Stimulated activated naive B cell treated with anti-CD40 and anti-IgM and Interleukin-4, amounts not matched to agents 10 μg/mL and 1 μg/mL and 100 μg/mL, for 72 hours (primary cell): ENCODE results near the gene STAP2.

Experiments used
- ATAC-seq, 2 donors: fragments of 150-1000 bp; cut with Tn5 transposase; replicated peaks; 2 replicates each; pipeline ENCODE4 v1.10.0; 2021; ENCODE audit warnings: moderate library complexity in 1 of 2
- DNase-seq: peaks from one replicate; pipeline ENCODE4 v3.0.0; 2021
- H3K27ac Mint-ChIP-seq: one replicate; pipeline ENCODE4 v1.8.0; 2022; ENCODE audit warnings: mild to moderate bottlenecking, mixed read lengths
- H3K27me3 Mint-ChIP-seq, 2 donors: one replicate each; pipeline ENCODE4 v1.8.0; 2022; ENCODE audit warnings: mixed read lengths in 2 of 2
- H3K36me3 Mint-ChIP-seq, 2 donors: one replicate each; pipeline ENCODE4 v1.8.0; 2022; ENCODE audit warnings: mixed read lengths in 2 of 2, mild to moderate bottlenecking in 1 of 2
- H3K4me1 Mint-ChIP-seq, 2 donors: one replicate each; pipeline ENCODE4 v1.8.0; 2022; ENCODE audit warnings: mixed read lengths in 2 of 2, mild to moderate bottlenecking in 1 of 2
- H3K4me3 Mint-ChIP-seq, 2 donors: one replicate each; pipeline ENCODE4 v1.8.0; 2022; ENCODE audit warnings: mild to moderate bottlenecking in 2 of 2, mixed read lengths in 2 of 2, moderate library complexity in 1 of 2
- H3K9me3 Mint-ChIP-seq, 2 donors: one replicate each; pipeline ENCODE4 v1.8.0; 2022; ENCODE audit warnings: mixed read lengths in 2 of 2, mild to moderate bottlenecking in 1 of 2

Gene STAP2

GRCh38 chr19:4338441-4339355 lies at the start of gene STAP2:
STAP2 (minus strand) TSS chr19:4338827; CDS start chr19:4338753, 74 bp downstream.
- peak within 1 kb of the TSS; percentile 86 to 91 for H3K4me3 Mint-ChIP-seq
- DNase-seq = no peak
- H3K27ac Mint-ChIP-seq = peak within 1 kb of the TSS; percentile 95
- no peaks in the 10 kb centered on the region for H3K27me3 Mint-ChIP-seq
- peaks cover 25 to 35% of the 10 kb centered on the region in 2 donors for H3K4me1 Mint-ChIP-seq
- peaks cover 11 to 14% of the 10 kb centered on the region in 2 donors for H3K9me3 Mint-ChIP-seq
- peaks cover 8 to 17% of the 10 kb centered on the region in 2 donors for H3K36me3 Mint-ChIP-seq
- no peak for ATAC-seq

- Mint-ChIP-seq H3K36me3 (peaks cover 13 to 39% of the 10 kb centered on the region in 2 donors), H3K4me3 (no peak overlapping the region), H3K27me3 (no peaks in the 10 kb centered on the region), H3K27ac (peak overlapping the region; percentile 69), H3K4me1 (peaks cover 35 to 81% of the 10 kb centered on the region in 2 donors), H3K9me3 (no peaks in the 10 kb centered on the region)
- ATAC-seq (no peak), DNase-seq (no peak)
Measured at GRCh38 chr19:4386041-4386782, 47.6 kb upstream of the STAP2 start.

GRCh38 chr19:4385291-4386040 lies 46.8 kb upstream of the STAP2 start:
- ATAC-seq = no peak
- H3K36me3 Mint-ChIP-seq = peaks cover 13 to 39% of the 10 kb centered on the region in 2 donors
- peaks cover 36 to 81% of the 10 kb centered on the region in 2 donors for H3K4me1 Mint-ChIP-seq
- H3K9me3 Mint-ChIP-seq = no peaks in the 10 kb centered on the region
- H3K27me3 Mint-ChIP-seq = no peaks in the 10 kb centered on the region
- H3K4me3 Mint-ChIP-seq = no peak overlapping the region
- DNase-seq = no peak
- H3K27ac Mint-ChIP-seq = peak overlapping the region; percentile 69

- Mint-ChIP-seq H3K4me3 (peak overlapping the region; percentile 78), H3K4me1 (peaks cover 64 to 88% of the 10 kb centered on the region in 2 donors), H3K36me3 (peaks cover 14 to 22% of the 10 kb centered on the region in 2 donors), H3K9me3 (no peaks in the 10 kb centered on the region), H3K27ac (peak overlapping the region; percentile 95), H3K27me3 (no peaks in the 10 kb centered on the region)
- ATAC-seq (peak; percentile 35 to 42), DNase-seq (no peak)
Measured at GRCh38 chr19:4380254-4380727, 41.7 kb upstream of the STAP2 start.

GRCh38 chr19:4379383-4380253 lies 41.0 kb upstream of the STAP2 start:
- peak; percentile 82 for DNase-seq
- peak; percentile 70 to 75 for ATAC-seq
- Mint-ChIP-seq H3K27me3 (no peaks in the 10 kb centered on the region), H3K4me1 (peaks cover 68 to 92% of the 10 kb centered on the region in 2 donors), H3K4me3 (peak overlapping the region; percentile 78), H3K9me3 (no peaks in the 10 kb centered on the region), H3K36me3 (peaks cover 12 to 22% of the 10 kb centered on the region in 2 donors), H3K27ac (peak overlapping the region; percentile 95)

GRCh38 chr19:4378886-4379285 lies 40.3 kb upstream of the STAP2 start:
- ATAC-seq = no peak

GRCh38 chr19:4376991-4377781 lies 38.6 kb upstream of the STAP2 start:
- DNase-seq (no peak), ATAC-seq (no peak)
- H3K36me3 Mint-ChIP-seq = peaks cover 23 to 29% of the 10 kb centered on the region in 2 donors
- no peaks in the 10 kb centered on the region for H3K9me3 Mint-ChIP-seq
- peak overlapping the region; percentile 97 for H3K27ac Mint-ChIP-seq
- H3K4me1 Mint-ChIP-seq = peaks cover 78 to 99% of the 10 kb centered on the region in 2 donors
- H3K27me3 Mint-ChIP-seq = no peaks in the 10 kb centered on the region
- H3K4me3 Mint-ChIP-seq = peak overlapping the region; percentile 68 to 69

More at GRCh38 chr19:4378886-4379285, 40.3 kb upstream of the STAP2 start:
- H3K27me3 Mint-ChIP-seq = no peaks in the 10 kb centered on the region
- peaks cover 72 to 97% of the 10 kb centered on the region in 2 donors for H3K4me1 Mint-ChIP-seq
- DNase-seq = no peak
- peak overlapping the region; percentile 95 for H3K27ac Mint-ChIP-seq
- no peaks in the 10 kb centered on the region for H3K9me3 Mint-ChIP-seq
- H3K36me3 Mint-ChIP-seq = peaks cover 13 to 24% of the 10 kb centered on the region in 2 donors
- H3K4me3 Mint-ChIP-seq = peak overlapping the region; percentile 78

- peak overlapping the region; percentile 97 for H3K27ac Mint-ChIP-seq
- H3K4me1 Mint-ChIP-seq = peaks cover 80 to 99% of the 10 kb centered on the region in 2 donors
- peak overlapping the region; percentile 68 to 69 for H3K4me3 Mint-ChIP-seq
- H3K27me3 Mint-ChIP-seq = no peaks in the 10 kb centered on the region
- ATAC-seq (no peak), DNase-seq (no peak)
- no peaks in the 10 kb centered on the region for H3K9me3 Mint-ChIP-seq
- H3K36me3 Mint-ChIP-seq = peaks cover 27 to 33% of the 10 kb centered on the region in 2 donors
Measured at GRCh38 chr19:4376671-4376990, 38.0 kb upstream of the STAP2 start.

- peak in 1 of 2 donors; percentile 9 for ATAC-seq
- no peak for DNase-seq
- H3K4me3 Mint-ChIP-seq = peak overlapping the region; percentile 68 to 69
- peaks cover 28 to 36% of the 10 kb centered on the region in 2 donors for H3K36me3 Mint-ChIP-seq
- no peaks in the 10 kb centered on the region for H3K9me3 Mint-ChIP-seq
- peak overlapping the region; percentile 97 for H3K27ac Mint-ChIP-seq
- no peaks in the 10 kb centered on the region for H3K27me3 Mint-ChIP-seq
- H3K4me1 Mint-ChIP-seq = peaks cover 76 to 99% of the 10 kb centered on the region in 2 donors
Measured at GRCh38 chr19:4376028-4376670, 37.5 kb upstream of the STAP2 start.

GRCh38 chr19:4375164-4376027 lies 36.8 kb upstream of the STAP2 start:
- Mint-ChIP-seq H3K4me1 (peaks cover 75 to 99% of the 10 kb centered on the region in 2 donors), H3K36me3 (peaks cover 32 to 40% of the 10 kb centered on the region in 2 donors), H3K9me3 (no peaks in the 10 kb centered on the region), H3K4me3 (peak overlapping the region; percentile 68 to 69), H3K27me3 (no peaks in the 10 kb centered on the region), H3K27ac (peak overlapping the region; percentile 97)
- DNase-seq (peak; percentile 89), ATAC-seq (peak; percentile 72 to 73)

GRCh38 chr19:4374498-4375163 lies 36.0 kb upstream of the STAP2 start:
- H3K27ac Mint-ChIP-seq = peak overlapping the region; percentile 97
- DNase-seq = no peak
- peaks cover 32 to 40% of the 10 kb centered on the region in 2 donors for H3K36me3 Mint-ChIP-seq

More at GRCh38 chr19:4374498-4375163, 36.0 kb upstream of the STAP2 start:
- H3K4me1 Mint-ChIP-seq = peaks cover 71 to 99% of the 10 kb centered on the region in 2 donors
- no peaks in the 10 kb centered on the region for H3K27me3 Mint-ChIP-seq
- H3K9me3 Mint-ChIP-seq = no peaks in the 10 kb centered on the region
- ATAC-seq = no peak
- peak overlapping the region in 1 of 2 donors; percentile 68 for H3K4me3 Mint-ChIP-seq
